HG03469 (cell line): Measurements from ENCODE around the gene COX5A.

ENCODE experiments used
- ATAC-seq: cut with Tn5 transposase; IDR thresholded peaks from one replicate; pipeline ENCODE4 v1.9.1; 2021; ENCODE audit warnings: mild to moderate bottlenecking, moderate library complexity, moderate number of reproducible peaks; ENCODE audit not compliant: unreplicated experiment

The COX5A gene

DNA sequence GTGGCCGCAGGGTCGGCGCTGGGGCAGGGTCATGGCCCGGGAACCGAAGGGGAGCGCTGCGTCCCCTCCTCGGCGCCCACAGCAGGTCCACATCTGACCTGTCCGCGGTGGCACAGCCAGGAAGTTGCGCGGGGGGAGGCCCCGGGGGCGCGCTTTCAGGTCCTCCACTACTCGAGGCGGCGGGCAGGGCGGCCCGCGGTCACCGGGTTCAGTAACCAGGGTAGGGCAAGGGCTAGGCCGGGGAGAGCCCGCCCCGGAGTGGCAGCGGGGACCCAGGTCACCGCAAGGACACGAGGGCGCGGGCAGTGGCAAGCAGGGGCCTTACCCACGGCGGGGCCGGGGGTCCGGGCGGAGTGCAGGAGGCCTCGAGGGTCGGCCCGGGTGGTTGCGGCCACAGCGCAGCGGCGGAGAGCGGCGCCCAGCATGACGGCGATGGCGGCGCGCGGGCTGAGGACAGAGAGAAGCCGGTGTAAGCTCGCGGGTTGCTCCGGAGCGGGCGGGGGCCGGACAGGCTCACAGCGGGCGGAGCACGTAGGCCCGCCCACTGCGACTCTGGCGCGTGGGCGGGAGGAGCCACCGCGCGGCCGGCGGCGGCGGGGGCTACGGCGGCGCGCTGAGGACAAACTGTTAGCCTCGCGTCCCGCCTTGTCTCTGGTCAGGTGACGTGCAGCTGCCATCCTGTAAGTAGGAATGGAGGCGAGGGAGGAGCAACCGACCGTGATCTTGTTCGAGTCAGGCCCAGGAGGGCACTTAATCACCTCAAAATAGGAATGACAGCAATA lies at the start of gene COX5A:
Gene COX5A, minus strand, starts transcription at position 484 of the 782 bp plus-strand sequence. Its CDS starts 59 bp downstream, at position 425.
- peak; percentile 61 for ATAC-seq

DNA sequence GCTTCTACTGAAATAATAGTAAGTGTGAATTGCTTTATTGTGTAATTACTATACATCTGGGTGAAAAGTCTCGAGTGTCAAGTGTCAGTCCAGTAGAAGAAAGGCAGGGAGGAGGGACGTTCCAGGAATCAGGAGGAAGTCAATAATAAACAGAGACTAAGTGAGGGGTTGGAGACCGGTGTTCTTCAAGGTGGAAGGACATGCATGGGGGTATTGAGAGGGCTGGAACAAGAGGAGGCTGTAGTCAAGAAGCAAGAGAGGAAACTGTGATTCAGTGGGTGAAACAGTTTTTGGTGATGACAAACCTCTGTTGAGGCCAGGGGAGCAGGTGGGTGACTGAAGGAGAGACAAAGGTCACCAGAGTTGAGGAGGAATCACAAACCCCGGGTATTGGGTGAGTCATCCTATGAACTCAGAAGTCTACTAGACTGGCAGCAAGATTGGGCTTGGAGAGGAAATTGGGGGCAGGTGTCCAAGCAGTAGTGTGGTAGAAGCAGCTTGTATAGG lies 45.9 kb upstream of the COX5A start:
- ATAC-seq: no peak

DNA sequence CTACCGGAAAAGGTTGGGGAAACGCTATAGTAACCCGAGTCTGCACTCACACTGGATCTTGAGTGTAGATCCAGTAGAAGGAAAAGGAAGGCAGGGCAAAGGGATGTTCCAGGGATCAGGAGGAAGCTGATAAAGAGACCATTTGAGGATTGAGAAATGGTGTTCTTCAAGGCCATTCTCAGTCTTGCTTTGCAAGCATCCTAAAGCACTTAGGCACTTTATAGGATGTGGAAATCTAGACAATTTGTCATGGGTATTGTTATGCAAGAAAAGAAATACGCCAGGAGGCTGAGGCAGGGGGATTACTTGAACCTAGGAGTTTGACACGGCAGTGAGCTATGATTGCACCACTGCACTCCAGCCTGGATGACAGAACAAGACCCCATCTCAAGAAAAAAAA lies 44.3 kb upstream of the COX5A start:
- ATAC-seq: no peak

DNA sequence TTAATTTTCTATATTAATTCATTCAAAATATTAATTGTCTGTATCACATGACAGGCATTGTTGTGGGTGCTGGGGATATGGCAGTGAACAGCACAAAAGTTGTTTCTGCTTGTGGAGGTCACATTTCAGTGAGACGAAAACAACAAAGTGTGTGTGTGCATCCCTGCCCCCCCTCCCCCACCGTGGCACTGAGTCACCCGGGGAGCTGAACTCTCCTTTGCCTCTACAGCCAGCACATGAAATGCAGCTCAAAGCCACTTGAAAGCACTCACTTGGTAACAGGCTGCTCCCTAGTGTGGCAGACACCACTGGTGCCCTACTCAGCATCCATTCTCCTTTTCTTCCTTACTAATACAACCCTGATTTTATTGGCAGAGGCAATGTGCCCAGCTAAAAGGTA lies 40.6 kb upstream of the COX5A start:
- ATAC-seq: no peak

DNA sequence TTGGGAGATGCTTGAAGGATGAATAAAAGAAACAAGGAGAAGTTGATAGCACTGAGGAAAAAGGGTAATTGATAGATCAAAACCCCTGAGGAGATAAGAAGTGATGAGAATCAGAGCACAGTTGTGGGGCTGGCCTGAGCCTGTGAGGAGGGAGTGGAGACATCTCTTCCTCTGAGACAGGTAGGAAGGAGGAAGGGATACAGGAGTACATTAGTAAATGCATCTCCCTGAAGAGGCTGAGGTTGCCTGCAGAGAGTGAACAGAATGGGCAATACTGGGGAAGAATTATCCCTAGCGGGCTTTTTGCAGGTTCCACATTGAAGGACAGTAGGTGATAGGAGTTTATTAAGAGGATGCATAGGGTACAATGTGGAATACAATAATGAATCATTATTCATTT lies 40.2 kb upstream of the COX5A start:
- no peak for ATAC-seq

DNA sequence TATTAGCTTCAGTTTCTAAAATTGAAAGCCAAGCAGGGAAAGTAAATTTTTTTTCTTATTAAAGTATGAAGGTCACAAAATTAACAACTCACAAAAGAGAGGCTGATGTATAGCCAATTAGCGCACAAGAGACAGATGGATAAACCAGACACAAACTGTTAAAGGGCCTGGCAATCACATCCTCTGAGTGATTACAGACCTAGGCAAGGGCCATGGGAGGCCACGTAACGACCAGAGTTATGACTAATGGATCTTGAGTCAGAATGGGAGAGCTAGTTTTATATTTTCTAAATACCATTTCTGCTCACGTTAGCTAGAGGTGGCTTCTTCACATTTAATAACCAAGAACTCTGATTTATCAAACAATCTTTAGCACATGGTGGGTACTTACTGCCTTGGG lies 39.7 kb upstream of the COX5A start:
- ATAC-seq: no peak

DNA sequence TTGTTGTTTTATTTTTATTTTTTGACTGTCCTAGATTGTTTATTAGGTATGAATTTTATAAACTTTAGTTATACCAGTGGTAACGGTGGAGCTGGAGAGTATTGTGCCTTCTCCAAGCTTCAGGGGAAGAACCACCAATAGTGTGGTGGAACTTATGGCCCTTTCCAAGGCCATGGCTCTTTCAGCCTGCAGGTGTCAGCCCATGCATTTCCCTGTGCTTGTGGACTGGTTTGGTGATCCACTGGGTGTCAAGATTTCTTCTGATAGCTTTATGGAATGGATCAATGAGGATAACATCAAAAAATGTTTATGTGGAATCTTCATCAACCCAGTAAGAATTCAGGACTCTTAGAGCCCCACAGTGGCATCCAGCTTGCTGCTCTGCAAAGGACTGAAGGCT lies 38.3 kb upstream of the COX5A start:
- ATAC-seq: no peak

DNA sequence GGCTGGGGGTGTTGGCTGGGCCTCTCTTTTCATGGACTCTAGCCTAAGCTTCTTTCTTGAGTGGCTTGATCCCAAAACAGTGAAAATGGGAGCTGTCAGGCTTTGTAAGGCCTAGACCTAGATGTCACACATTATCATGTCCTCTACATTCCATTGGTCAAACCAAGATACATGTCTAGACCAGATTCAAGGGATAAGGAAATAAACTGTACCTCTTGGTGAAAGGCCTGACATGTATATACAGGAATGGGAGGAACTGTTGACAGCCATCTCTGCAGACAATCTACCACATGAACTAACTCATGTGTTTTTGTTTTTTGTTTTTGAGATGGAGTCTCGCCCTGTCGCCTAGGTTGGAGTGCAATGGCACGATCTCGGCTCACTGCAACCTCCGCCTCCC lies 29.8 kb upstream of the COX5A start:
- ATAC-seq: no peak

DNA sequence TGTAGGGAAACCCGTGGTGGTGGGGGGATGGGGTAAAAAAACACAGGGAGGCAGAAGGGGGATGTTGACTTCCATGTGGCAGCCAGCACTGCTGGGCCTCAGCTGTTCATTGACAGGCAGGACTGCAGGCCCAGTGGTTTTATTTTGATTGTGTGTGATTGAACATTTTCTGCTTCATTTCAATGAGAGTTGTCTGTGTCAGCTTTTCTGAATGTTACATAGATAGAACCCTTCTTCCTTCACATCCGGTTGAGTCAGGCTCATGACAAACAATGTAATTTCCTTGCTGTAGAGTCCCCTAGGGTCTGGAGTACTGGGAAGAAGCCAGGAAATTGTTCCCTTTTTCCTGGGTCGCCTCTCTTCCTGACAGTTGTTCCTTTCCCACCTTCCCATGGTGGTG lies 26.9 kb upstream of the COX5A start:
- no peak for ATAC-seq

DNA sequence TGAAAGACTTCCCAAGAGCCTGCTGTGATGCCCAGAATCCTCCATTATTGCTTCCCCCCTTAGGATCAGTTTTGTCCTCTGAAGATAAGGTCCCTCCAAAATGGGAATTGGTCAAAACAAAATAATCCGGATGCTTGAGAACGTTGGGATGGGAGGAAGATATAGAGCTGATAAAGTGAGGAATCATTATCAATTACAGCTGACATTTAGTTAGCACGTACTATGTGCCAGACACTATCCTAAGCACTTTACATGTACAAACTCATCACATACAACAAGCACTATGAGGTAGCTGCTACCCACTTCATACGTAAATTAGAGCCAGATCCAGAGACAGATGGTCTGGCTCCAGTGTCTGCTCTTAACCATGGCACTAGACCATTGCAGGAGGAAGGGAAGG lies 25.3 kb upstream of the COX5A start:
- ATAC-seq: no peak

DNA sequence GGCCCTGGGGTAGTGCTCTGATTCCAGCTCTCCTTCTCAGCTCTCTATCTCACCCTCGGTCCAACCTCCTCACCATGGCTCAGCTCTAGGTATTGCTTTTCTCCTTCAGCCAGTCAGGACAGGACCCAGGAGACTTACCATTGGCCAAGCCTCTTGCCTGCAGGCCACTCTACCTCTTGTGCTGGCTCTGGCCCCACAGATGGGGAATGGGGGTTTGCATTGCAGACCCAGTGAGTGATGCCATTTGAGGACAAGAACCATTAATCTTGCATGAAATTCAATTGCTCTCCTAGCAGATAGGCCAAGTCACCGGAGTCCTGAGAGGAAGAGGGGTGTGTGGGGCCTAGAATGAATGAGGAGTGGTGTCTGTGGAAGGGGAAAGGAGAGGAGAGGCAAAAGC lies 24.8 kb upstream of the COX5A start:
- ATAC-seq: no peak

DNA sequence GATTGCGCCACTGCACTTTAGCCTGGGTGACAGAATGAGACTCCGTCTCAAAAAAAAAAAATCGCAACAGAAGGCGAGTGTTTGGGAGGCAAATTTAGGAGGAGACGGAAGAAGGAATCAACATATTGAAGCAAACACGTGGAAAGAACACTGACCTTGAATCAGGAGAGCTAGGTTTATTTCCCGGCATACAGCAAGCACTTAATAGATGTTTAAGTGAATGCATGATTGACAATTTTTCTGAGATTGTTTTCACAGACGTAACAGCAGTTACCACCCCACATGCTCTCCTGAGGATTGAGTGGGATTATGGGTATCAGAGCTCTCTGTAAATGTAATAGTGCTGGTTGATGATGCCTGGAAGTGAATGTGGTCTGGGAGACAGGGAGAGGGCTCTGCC lies 24.3 kb upstream of the COX5A start:
- no peak for ATAC-seq

DNA sequence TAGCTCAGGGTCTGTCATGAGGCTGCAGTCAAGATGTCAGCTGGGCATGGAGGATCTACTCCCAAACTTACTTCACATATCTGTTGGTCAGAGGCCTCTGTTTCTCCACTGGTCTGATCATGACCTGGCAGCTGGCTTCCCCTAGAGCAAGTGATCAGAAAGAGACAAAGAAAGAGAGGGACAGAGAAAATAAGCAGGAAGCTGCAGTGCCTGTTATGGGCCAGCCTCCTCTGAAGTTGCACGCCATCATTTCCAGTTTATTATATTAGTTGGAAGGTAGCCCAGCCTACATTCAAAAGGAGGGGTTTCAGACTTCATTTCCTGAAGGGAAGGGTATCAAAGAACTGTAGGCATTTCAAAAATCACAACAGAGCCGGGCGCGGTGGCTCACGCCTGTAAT lies 23.7 kb upstream of the COX5A start:
- no peak for ATAC-seq

DNA sequence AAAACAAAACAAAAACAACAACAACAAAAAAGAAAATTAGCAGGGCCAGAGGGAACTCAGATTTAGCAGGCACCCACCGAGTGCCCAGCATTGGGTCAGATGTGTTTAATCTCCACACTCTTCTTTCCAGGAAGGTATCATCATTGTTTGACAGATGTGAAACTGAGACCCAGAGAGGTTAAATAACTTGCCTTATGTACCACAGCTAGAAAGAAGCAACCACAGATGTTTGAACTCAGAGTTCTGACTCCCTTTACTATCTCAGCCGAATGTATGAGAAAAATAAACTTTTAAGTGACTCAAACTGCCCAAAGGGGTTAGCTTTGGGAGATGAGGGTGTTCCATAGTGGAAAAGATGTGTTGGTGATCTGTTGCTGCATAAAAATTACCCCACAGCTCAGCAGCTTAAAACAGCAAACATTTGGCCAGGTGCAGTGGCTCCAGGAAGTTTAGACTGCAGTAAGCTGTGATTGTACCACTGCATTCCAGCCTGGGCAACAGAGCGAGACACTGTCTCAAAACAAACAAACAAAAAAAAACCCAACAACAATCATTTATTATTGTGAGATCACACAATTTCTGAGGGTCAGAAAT lies 23.2 kb upstream of the COX5A start:
- ATAC-seq: no peak

DNA sequence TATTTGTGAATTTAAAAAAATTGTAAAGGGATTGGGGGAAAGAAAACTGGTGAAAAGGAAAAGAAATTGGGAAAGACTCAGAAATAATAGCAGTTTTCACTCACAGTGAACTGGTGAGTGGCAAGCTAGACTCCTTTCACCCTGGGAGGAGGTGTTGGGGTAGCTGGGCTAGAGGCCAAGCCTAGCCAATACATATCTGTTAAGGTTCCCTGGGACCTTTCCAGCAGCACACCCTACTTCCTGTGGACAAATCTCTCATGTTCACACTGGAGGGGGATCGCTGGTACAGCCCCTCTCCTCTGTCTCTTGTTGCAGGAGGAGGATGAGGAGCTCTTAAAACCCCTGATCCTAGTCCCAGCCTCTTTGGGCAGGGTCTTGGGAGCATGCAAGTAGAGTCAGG lies 22.4 kb upstream of the COX5A start:
- no peak for ATAC-seq

DNA sequence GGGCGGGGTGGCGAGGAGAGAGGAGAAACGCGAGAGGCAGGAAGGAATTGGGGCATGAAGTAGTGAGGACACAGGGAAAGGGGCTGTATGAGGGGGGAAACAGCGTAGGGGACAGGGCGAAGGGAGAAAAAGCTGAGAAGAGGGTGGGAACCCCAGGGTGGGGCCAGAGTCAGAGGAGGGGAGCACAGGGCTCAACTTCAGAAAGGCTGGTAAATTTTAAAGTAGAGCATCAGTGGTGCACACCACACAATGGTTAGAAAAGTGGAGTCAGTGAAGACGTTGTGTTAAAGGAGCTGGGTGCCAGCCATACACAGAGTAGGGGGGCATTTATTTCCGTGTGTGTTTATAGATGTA lies 21.7 kb upstream of the COX5A start:
- no peak for ATAC-seq

DNA sequence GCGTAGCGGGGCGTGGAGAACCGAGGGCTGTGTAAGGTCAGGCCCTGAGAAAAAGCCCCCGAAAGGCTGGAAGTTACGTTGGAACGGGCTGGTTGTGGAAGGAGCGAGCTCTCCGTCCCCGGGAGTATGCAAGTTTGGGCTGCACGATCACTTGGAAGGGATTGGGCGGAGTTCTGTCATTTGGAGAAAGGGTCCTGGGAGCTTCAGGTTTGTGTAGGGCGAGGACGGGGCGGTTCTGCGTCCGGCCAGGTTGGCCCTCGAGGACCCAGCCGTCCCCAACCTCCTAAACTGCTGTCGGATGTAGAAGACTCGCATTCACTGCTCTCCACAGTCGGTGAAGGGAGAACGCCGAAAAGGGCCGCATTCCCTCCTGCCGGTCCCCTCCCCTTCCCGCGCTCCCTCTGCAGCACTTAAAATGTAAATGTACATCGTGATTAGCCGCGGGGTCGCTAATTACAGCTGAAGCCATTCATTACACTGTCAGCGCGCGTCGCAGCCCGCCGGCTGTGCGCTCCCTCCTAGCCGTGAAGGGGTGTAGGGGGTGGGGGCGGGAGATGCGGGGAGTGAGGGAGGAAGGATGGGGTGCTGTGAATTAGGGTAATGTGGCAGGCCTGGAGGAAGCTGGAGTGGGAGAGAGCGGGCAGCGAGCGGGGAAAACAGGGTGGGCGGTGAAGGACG lies 21.2 kb upstream of the COX5A start:
- no peak for ATAC-seq

DNA sequence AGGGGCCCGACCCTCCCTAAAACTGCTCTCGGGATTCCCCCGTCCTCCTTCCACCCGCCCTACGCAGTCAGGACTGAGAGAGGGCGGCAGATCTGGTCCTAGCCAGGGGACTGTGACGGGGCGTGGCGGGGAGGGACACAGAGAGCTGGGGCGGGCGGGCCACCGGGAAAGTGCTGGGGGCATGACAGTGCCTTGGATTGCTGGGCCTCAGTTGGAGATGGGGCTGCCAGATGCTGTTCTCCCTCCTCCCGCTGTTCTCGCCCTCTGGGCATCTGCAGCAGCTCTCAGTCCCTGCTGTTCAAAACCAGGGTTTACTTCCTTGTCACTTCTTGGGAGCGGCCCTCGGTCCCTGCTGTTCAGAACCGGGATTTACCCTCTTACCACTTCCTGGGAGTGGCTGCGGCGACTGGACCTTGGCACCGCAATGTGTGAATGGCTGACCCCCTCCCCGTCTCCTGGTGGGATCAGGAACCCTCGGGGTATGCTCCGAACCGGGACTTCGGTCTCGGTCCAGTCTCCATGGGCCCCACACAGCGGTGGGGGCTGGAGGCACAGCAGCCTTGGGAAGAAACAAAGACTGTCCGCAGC lies 20.5 kb upstream of the COX5A start:
- no peak for ATAC-seq

DNA sequence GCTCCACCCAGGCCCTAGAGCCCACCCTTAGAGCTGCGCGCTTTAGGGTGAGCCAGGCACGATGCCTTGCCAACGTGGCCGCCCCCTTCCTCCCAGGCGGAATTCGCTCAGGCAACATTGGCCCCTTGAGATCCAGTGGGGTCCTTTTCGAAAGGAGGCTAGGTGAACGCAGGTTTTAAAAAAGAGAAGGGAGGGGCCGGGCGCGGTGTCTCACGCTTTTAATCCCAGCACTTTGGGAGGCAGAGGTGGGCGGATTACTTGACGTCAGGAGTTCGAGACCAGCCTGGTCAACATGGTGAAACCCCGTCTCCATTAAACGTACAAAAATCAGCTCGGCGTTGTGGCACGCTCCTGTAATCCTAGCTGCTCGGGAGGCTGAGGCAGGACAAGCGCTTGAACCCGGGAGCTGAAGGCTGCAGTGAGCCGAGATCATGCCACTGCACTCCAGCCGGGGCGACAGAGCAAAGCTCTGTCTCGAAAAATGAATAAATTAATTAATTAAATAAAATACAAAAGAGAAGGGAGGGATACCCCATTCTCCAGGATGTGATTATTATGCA lies 19.7 kb upstream of the COX5A start:
- no peak for ATAC-seq

DNA sequence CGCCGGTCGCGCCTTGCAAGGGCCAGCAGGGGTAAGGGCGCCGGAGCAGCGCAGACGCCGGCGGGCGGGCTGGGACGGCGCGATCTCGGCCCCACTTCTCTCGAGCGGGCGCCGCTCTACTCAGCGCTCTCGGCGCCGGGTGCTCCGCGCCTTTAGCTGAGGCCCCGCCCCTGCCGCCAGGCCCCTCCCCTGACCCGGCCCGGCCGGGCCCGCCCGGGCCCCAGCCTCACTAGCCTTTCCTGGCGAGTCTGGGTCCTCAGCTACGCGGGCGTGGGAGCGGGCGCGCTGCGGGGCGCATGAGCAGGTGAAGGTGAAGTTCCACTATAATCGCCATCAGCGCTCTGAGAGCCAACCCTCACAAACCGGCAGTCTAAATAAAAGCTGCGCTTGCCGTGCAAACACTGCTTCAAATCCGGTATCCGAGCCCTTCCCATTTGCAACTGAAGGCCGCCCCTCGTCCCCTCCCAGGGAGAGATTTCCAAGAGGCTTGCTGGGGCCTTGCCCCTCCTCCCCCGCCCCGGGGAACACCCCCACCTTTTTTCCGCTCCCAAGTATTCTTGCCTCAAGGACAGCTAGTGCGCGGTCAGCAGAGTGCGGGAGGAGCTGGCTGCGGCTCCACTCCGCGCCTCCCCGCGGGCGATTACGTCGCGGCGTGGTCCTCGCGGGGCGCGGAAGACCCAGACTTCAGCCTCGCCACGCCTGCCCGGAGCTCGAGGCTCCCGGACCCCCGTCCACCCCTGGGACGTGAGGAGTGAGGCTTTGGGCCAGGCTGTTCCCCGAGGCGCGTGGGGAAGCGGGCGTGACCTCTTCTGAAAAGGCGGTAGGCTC lies 19.0 kb upstream of the COX5A start, which contains the start of gene RPP25:
Gene RPP25, minus strand, starts transcription at position 125 of the 828 bp plus-strand sequence. CDS start 189 bp downstream, outside the sequence.
- no peak for ATAC-seq
